ENCODE data around the gene DLEC1.
A peak's percentile ranks its signal among the peaks of the same experiment; 100 is the strongest.
"Not testable (repeated sequence)": the region's sequence is repeated elsewhere in the genome, so short reads cannot be mapped to it uniquely, and the experiment has no call there.

Gene DLEC1

GRCh38 chr3:38062809-38063208 is 23.8 kb downstream of the DLEC1 start:
- TF ChIP-seq CTCF (conservative IDR thresholded peaks at IDR 0.05; ENCODE audit: control insufficient read depth, insufficient read depth, low read depth, low read length), result no peak
- DNase-seq (ENCODE audit: low read depth), result no peak
- no peak overlapping the region for H3K4me3 ChIP-seq (ENCODE audit: control insufficient read depth, low read depth, low read length)

GRCh38 chr3:38064453-38064852 is 25.4 kb downstream of the DLEC1 start:
- not testable (repeated sequence) for H3K4me3 ChIP-seq (ENCODE audit: control insufficient read depth, low read depth, low read length); DNase-seq (ENCODE audit: low read depth)

DNA sequence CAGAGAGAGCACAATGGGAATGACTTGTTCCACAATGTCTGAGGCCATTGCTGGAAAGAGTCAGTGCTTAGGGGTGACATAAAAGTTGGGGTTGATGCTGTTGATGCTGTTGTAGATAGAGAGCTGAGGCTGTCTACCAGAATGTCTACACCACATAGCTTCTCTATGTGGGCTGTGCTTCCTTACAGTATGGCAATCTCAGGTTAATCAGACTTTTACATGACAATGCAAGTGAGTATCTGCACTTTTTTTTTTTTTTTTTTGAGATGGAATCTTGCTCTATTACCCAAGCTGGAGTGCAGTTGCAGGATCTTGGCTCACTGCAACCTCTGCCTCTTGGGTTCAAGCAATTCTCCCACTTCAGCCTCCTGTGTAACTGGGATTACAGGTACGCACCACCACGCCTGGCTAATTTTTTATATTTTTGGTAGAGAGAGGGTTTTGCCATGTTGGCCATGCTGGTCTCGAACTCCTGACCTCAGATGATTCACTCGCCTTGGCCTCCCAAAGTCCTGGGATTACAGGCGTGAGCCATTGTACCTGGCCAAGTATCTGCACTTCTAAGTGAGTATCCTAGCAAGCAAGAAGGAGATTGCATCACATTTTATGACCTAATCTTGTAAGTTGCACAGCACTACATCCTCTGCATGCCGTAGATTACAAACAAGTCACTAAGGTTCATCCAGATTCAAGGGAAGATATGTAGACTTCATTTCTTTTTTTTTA is 28.7 kb downstream of the DLEC1 start:
- no peak overlapping the region for H3K4me3 ChIP-seq (ENCODE audit: control insufficient read depth, low read depth, low read length)
- peak; percentile 17 for DNase-seq (ENCODE audit: low read depth)
- no peak for TF ChIP-seq CTCF (conservative IDR thresholded peaks at IDR 0.05; ENCODE audit: control insufficient read depth, insufficient read depth, low read depth, low read length)

GRCh38 chr3:38070013-38070412 is 31.0 kb downstream of the DLEC1 start:
- no peak overlapping the region for H3K4me3 ChIP-seq (ENCODE audit: control insufficient read depth, low read depth, low read length)
- no peak for DNase-seq (ENCODE audit: low read depth)
- no peak for TF ChIP-seq CTCF (conservative IDR thresholded peaks at IDR 0.05; ENCODE audit: control insufficient read depth, insufficient read depth, low read depth, low read length)

- not testable (repeated sequence) for DNase-seq (ENCODE audit: low read depth); H3K4me3 ChIP-seq (ENCODE audit: control insufficient read depth, low read depth, low read length)
These were observed 38.1 kb downstream of the DLEC1 start for GRCh38 chr3:38077073-38077472.

GRCh38 chr3:38082296-38082695 is 43.3 kb downstream of the DLEC1 start:
- H3K4me3 ChIP-seq (ENCODE audit: control insufficient read depth, low read depth, low read length); DNase-seq (ENCODE audit: low read depth): not testable (repeated sequence)

DNA sequence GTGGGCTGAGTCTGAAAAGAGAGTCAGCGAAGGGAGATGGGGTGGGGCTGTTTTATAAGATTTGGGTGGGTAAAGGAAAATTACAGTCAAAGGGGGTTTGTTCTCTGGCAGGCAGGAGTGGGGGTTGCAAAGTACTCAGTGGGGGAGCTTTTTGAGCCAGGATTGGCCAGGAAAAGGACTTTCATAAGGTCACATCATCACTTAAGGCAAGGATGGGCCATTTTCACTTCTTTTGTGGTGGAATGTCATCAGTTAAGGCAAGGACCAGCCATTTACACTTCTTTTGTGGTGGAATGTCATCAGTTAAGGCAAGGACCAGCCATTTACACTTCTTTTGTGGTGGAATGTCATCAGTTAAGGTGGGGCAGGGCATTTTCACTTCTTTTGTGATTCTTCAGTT is 44.2 kb downstream of the DLEC1 start:
- not testable (repeated sequence) for H3K4me3 ChIP-seq (ENCODE audit: control insufficient read depth, low read depth, low read length); DNase-seq (ENCODE audit: low read depth)

DNA sequence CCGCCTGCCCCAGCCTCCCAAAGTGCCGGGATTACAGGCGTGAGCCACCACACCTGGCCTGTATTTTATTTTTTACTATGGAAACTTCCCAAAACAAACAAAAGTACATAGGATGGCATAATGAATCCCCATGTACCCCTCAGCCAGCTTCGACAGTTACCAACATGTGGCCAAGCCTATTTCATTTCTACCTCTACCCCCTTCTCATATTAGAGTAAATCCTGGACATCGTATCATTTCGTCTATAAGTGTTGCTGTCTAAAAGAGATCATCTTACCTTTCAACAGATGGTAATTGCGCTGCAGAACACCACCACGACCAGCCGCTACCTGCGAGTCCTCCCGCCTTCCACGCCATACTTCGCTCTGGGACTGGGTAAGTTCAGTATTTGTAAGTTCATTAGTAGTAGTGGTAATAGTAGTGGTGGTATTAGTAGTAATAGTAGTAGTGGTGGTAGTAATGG is 44.9 kb downstream of the DLEC1 start:
- DNase-seq (ENCODE audit: low read depth), result no peak
- TF ChIP-seq CTCF (conservative IDR thresholded peaks at IDR 0.05; ENCODE audit: control insufficient read depth, insufficient read depth, low read depth, low read length), result no peak
- no peak overlapping the region for H3K4me3 ChIP-seq (ENCODE audit: control insufficient read depth, low read depth, low read length)

Data from fibroblast of mammary gland (primary cell).